Loucy (cell line): ENCODE results near the gene ZNF236.

Source experiments
- EZH2phosphoT487 ChIP-seq: fragments of 200-600 bp; IDR thresholded peaks from 2 replicates; pipeline ENCODE4 v1.6.1; 2018; ENCODE audit warnings: antibody characterized with exemption, mild to moderate bottlenecking, moderate library complexity, borderline replicate concordance
- TF ChIP-seq, protein P1 (sequence below): fragments of 200-600 bp; sonication (generic); conservative IDR thresholded peaks from 2 replicates; pipeline ENCODE4 v1.5.1; 2014; ENCODE audit warnings: mild to moderate bottlenecking, antibody characterized with exemption, low read length

DNA sequence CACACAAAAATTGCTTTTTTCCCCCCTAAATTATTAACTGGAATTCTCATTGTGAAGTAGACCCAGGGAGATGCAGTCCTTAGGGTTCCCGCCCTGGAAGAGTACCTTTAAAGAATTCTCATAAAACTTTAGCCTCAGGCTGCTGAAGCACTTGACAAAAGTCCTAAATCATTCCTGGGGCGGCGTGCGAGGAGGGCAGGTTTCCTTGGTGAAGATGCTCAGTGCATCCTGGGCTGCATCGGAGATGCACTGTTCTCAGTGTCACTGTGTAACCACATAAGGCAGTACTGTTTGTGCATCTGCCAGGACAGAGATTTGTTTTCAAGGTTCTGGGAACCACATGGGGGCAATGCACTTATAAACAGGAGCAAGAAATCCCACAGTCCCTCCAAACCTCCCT lies 62.6 kb downstream of the ZNF236 start:
- TF ChIP-seq, protein P1, sequence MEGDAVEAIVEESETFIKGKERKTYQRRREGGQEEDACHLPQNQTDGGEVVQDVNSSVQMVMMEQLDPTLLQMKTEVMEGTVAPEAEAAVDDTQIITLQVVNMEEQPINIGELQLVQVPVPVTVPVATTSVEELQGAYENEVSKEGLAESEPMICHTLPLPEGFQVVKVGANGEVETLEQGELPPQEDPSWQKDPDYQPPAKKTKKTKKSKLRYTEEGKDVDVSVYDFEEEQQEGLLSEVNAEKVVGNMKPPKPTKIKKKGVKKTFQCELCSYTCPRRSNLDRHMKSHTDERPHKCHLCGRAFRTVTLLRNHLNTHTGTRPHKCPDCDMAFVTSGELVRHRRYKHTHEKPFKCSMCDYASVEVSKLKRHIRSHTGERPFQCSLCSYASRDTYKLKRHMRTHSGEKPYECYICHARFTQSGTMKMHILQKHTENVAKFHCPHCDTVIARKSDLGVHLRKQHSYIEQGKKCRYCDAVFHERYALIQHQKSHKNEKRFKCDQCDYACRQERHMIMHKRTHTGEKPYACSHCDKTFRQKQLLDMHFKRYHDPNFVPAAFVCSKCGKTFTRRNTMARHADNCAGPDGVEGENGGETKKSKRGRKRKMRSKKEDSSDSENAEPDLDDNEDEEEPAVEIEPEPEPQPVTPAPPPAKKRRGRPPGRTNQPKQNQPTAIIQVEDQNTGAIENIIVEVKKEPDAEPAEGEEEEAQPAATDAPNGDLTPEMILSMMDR, result no peak
- no peak for TF ChIP-seq EZH2phosphoT487
